Measurements from ENCODE around the gene IL11RA.

Gene IL11RA

GRCh38 chr9:34688329-34689115 lies 36.5 kb downstream of the IL11RA start:
- DNase-seq, result no peak

DNA sequence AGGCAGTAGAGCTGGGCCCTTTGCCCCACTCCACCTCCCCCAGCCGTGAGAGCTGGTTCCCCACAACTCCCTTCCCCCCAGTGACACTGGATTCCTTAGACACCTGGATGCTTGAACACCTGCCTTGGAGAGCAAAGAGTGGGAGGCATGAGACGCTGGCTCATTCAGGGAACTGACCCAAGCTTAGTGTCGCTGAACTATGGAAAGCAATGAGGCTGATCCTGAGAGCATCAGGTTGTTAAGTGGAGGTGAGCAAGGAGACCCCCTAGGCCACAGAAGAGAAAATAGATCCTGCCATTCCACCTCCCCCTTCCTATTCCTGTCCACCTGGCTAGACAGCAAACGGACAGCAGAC lies 37.1 kb downstream of the IL11RA start:
- DNase-seq, result no peak

- DNase-seq, result no peak
These were observed 37.5 kb downstream of the IL11RA start for GRCh38 chr9:34689512-34689911.

DNA sequence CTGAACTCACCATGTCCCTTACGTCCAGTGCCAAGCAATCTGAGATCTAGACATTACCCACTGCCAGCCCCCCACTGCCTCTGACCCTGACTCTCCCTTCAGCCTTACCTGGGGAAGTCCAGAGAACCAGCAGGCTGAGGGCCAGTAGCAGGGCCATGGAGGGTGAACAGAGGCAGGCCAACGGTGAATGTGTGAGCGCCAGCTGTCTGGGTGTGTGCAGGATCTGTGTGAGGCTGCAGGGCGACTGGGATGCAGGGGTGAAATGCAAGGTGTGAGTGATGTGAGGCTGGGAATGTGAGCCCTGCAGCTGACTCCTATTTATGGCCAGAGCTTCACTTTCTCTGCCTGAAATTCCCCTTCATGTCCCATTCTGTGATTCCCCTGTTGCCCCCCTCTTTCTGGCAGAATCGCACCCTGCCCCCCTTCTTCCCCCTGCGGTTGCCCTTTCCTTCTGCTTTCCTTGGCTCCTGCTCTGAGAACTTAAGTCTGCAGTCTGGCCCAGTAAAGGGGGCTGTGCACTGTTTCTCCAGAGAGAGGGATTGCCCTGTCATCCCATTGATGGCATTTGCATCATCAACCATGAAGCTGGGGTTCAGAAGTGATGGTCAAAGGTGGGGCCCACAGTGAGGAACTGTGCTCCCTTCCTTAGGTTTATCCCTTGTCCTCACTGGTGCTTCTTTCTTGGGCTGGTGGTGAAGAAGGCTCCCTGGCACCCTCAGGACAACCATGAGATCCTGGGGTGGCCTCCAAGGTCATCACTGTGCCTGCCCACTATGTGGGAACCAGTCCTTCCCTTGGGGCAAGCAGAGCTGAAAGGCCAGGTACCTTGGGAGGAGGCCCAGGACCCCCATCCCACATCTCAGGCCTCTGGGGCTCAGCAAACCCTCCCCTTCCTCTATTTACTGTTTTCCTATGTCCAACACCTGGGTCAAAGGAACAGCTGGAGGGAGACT lies 39.3 kb downstream of the IL11RA start, which contains the start of gene CCL19:
Gene CCL19, minus strand, starts transcription at position 294 of the 953 bp plus-strand sequence. Its CDS starts 137 bp downstream, at position 157.
- DNase-seq, result no peak

DNA sequence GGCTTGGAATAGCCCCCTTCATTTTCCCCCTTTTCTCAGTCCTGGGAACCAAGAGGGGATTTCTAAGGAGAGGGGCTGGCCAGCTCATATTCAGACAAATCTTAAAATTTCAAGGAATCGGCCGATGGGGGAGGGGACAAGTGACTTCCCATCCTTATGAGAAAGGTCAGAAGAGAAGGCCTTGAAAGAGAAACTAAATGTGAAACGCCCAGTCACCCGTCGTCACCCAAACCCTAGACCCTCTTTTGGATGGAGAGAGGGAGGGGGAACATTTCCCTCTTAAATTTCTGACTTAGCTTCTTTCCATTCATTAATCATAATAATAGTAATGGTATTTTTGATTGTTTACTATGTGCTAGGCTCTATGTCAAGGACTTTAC lies 39.9 kb downstream of the IL11RA start:
- DNase-seq, result no peak

DNA sequence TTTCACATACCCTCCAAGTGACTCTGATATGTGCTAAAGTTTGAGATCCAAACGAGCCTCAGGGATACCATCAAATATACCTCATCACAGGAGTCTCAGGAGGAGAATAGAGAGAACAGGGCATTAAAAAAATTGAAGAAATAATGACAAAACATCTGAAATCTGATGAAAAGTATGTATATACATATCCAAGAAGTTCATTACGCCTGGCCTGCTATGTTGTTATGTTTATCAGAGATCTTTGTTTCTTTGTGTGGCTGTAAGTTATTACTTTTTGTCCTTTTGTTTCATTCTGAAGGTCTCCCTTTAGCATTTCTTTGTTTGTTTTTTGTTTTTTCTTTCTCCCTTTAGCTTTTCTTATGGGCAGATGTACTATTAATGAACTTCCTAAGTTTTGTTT lies 41.6 kb downstream of the IL11RA start:
- no peak for DNase-seq

GRCh38 chr9:34694811-34695210 lies 42.8 kb downstream of the IL11RA start:
- no peak for DNase-seq

GRCh38 chr9:34701023-34701768 lies 49.2 kb downstream of the IL11RA start:
- peak; percentile 78 for DNase-seq

GRCh38 chr9:34701769-34702736 lies 50.1 kb downstream of the IL11RA start:
- DNase-seq, result peak; percentile 77

DNA sequence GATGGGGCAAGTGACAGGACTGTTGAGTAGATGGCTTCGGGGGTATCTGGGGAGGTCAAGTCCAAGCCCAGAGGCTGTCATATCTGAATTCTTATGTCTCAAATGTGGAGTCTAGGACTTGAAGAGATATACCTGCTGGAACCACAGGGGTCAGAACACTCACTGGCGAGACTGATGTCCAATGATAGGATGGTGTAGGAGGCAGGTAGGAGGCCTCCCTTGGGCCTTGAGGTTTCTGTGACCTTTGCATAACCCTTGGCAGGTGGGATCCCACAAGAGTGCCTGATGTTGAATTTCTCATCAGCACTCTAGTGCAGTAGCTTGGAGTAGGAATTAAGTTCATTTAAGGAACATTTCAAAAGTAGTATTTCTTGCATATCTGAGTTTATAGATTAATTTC lies 55.1 kb downstream of the IL11RA start:
- no peak for DNase-seq

- DNase-seq, result no peak
These were observed 57.4 kb downstream of the IL11RA start for GRCh38 chr9:34709196-34709978.

- no peak for DNase-seq
These were observed 58.0 kb downstream of the IL11RA start, which contains the start of gene CCL21 for GRCh38 chr9:34710023-34710422. TSS of gene CCL21 (minus strand) at chr9:34710136. CDS start at chr9:34710066, 70 bp downstream.
